GM23248 (cell line): ENCODE results near the gene CCDC187. TPM values are rescaled to one million over a fixed set of nuclear protein-coding genes. Genes with fewer than 3 reads are reported as not detected.

Experiments used
- DNase-seq: peaks from one replicate; pipeline ENCODE4 v3.0.0-alpha.2; 2015
- H2AFZ ChIP-seq: fragments of 200-600 bp; sonication (generic); 2 replicates; pipeline ENCODE4 v1.6.1; 2016; ENCODE audit warnings: antibody characterized with exemption
- H3F3A ChIP-seq: fragments of 200-600 bp; sonication (generic); 2 replicates; pipeline ENCODE4 v1.6.1; 2016; ENCODE audit warnings: mild to moderate bottlenecking, antibody characterized with exemption, mixed run types; ENCODE audit not compliant: insufficient read depth
- H3K27ac ChIP-seq: fragments of 200-600 bp; sonication (generic); 2 replicates; pipeline ENCODE4 v1.5.1; 2016; ENCODE audit warnings: mild to moderate bottlenecking
- H3K27me3 ChIP-seq: fragments of 200-600 bp; sonication (generic); replicated peaks from 2 replicates; pipeline ENCODE4 v1.6.1; 2016; ENCODE audit warnings: mild to moderate bottlenecking; ENCODE audit not compliant: insufficient read depth
- H3K36me3 ChIP-seq: fragments of 200-600 bp; sonication (generic); 2 replicates; pipeline ENCODE4 v1.6.1; 2016; ENCODE audit warnings: low read depth, mild to moderate bottlenecking
- H3K4me1 ChIP-seq: fragments of 200-600 bp; sonication (generic); 2 replicates; pipeline ENCODE4 v1.6.1; 2016; ENCODE audit warnings: mild to moderate bottlenecking; ENCODE audit not compliant: insufficient read depth
- H3K4me2 ChIP-seq: fragments of 200-600 bp; sonication (generic); one replicate; pipeline ENCODE4 v1.6.1; 2016; ENCODE audit warnings: mild to moderate bottlenecking; ENCODE audit not compliant: unreplicated experiment
- H3K4me3 ChIP-seq: fragments of 200-600 bp; sonication (generic); 2 replicates; pipeline ENCODE4 v1.5.1; 2016; ENCODE audit warnings: mild to moderate bottlenecking
- H3K79me2 ChIP-seq: fragments of 200-600 bp; sonication (generic); 2 replicates; pipeline ENCODE4 v1.6.1; 2016; ENCODE audit warnings: mild to moderate bottlenecking; ENCODE audit not compliant: insufficient read depth
- H3K9ac ChIP-seq: fragments of 200-600 bp; sonication (generic); 2 replicates; pipeline ENCODE4 v1.6.1; 2016; ENCODE audit warnings: mild to moderate bottlenecking
- H3K9me2 ChIP-seq: fragments of 200-600 bp; sonication (generic); 2 replicates; pipeline ENCODE4 v1.6.1; 2016; ENCODE audit warnings: mixed run types, mild to moderate bottlenecking, moderate library complexity; ENCODE audit not compliant: insufficient read depth
- H3K9me3 ChIP-seq: fragments of 200-600 bp; sonication (generic); one replicate; pipeline ENCODE4 v1.6.1; 2017; ENCODE audit warnings: low read depth
- H4K20me1 ChIP-seq: fragments of 200-600 bp; sonication (generic); 2 replicates; pipeline ENCODE4 v1.6.0; 2016; ENCODE audit not compliant: insufficient read depth
- EZH2 ChIP-seq: fragments of 200-600 bp; sonication (generic); IDR thresholded peaks from 2 replicates; pipeline ENCODE4 v1.6.1; 2018; ENCODE audit warnings: antibody characterized with exemption, mild to moderate bottlenecking; ENCODE audit not compliant: insufficient read depth, poor library complexity, severe bottlenecking
- EZH2phosphoT487 ChIP-seq: fragments of 200-600 bp; sonication (generic); IDR thresholded peaks from 2 replicates; pipeline ENCODE4 v1.6.1; 2018; ENCODE audit warnings: antibody characterized with exemption, moderate library complexity, mild to moderate bottlenecking, low read depth; ENCODE audit not compliant: insufficient read depth
- WGBS, 2 experiments: methylation state at CpG; one replicate each; pipeline ENCODE4 v1.1.6; 2015 to 2017; ENCODE audit warnings: low lambda C conversion rate in 2 of 2, low coverage in 1 of 2; ENCODE audit errors: missing lambda C conversion rate in 2 of 2; 5-methylcytosine and 5-hydroxymethylcytosine counted together
- in situ Hi-C: fragments of 300-500 bp; cut with MboI; formaldehyde crosslinking; loops from 2 replicates; pipeline ENCODE4 v1.15.0; 2020
- polyA plus RNA-seq: library from polyadenylated mRNA; unstranded; fragments of >200 nt; fragmentation: Nextera tagmentation; extraction: Ambion mirVana; gene quantifications from 2 replicates; pipeline ENCODE4 v1.2.1, GENCODE V29; 2016
- total RNA-seq: library from RNA; depleted of rRNA; stranded (reverse); fragments of >200 nt; shearing (Covaris generic); gene quantifications from 2 replicates; pipeline ENCODE4 v1.2.3, GENCODE V29; 2014

CCDC187 gene
- total and polyA plus RNA-seq, 2 experiments from 2014 or later: not detected

GRCh38 chr9:136316271-136316751 is 12.4 kb upstream of the CCDC187 start:
- WGBS, 2 experiments: 80 to 90% methylated on average over 20 to 23 of the region's 23 CpGs

GRCh38 chr9:136314944-136315343 is 11.1 kb upstream of the CCDC187 start:
- no peaks in the 10 kb centered on the region for H3K9me2 ChIP-seq
- H4K20me1 ChIP-seq: no peaks in the 10 kb centered on the region
- no peak overlapping the region for H3K27ac ChIP-seq
- no peaks in the 10 kb centered on the region for H3K27me3 ChIP-seq
- no peak for TF ChIP-seq EZH2phosphoT487
- no peak for TF ChIP-seq EZH2
- no peaks in the 10 kb centered on the region for H3K4me1 ChIP-seq
- no peak overlapping the region for H3K4me3 ChIP-seq
- no peaks in the 10 kb centered on the region for H3K79me2 ChIP-seq
- no peak overlapping the region for H3K9ac ChIP-seq
- in situ Hi-C loops: no loop called here
- WGBS, 2 experiments: 62 to 66% methylated on average over 4 of the region's 4 CpGs
- no peak overlapping the region for H2AFZ ChIP-seq
- no peak for DNase-seq
- no peaks in the 10 kb centered on the region for H3K36me3 ChIP-seq
- H3K4me2 ChIP-seq: no peak overlapping the region
- H3F3A ChIP-seq: no peaks in the 10 kb centered on the region
- no peaks in the 10 kb centered on the region for H3K9me3 ChIP-seq

More at GRCh38 chr9:136316271-136316751, 12.4 kb upstream of the CCDC187 start:
- Histone ChIP-seq H3K9me3 (no peaks in the 10 kb centered on the region), H3K4me3 (no peak overlapping the region), H3K9ac (no peak overlapping the region), H3K9me2 (no peaks in the 10 kb centered on the region), H3K4me2 (no peak overlapping the region), H3K27me3 (no peaks in the 10 kb centered on the region), H3K36me3 (no peaks in the 10 kb centered on the region), H3F3A (peaks cover 8% of the 10 kb centered on the region), H3K4me1 (no peaks in the 10 kb centered on the region), H2AFZ (no peak overlapping the region), H4K20me1 (no peaks in the 10 kb centered on the region), H3K79me2 (no peaks in the 10 kb centered on the region), H3K27ac (no peak overlapping the region)
- no peak for DNase-seq
- TF ChIP-seq EZH2: no peak
- TF ChIP-seq EZH2phosphoT487: no peak
- in situ Hi-C loops: no loop called here

GRCh38 chr9:136314056-136314416 is 10.1 kb upstream of the CCDC187 start:
- Histone ChIP-seq H3K27ac (no peak overlapping the region), H3F3A (no peaks in the 10 kb centered on the region), H3K9me2 (no peaks in the 10 kb centered on the region), H3K4me1 (no peaks in the 10 kb centered on the region), H2AFZ (no peak overlapping the region), H3K4me3 (no peak overlapping the region), H4K20me1 (no peaks in the 10 kb centered on the region), H3K9ac (no peak overlapping the region), H3K27me3 (no peaks in the 10 kb centered on the region), H3K79me2 (no peaks in the 10 kb centered on the region), H3K9me3 (no peaks in the 10 kb centered on the region), H3K4me2 (no peak overlapping the region), H3K36me3 (no peaks in the 10 kb centered on the region)
- WGBS, 2 experiments: 78 to 80% methylated on average over 3 of the region's 3 CpGs
- in situ Hi-C loops: no loop called here
- DNase-seq: no peak
- TF ChIP-seq EZH2phosphoT487 (no peak), EZH2 (no peak)

GRCh38 chr9:136313111-136314055 is 9.5 kb upstream of the CCDC187 start:
- no peak for DNase-seq
- Histone ChIP-seq H3K36me3 (no peaks in the 10 kb centered on the region), H3K27ac (no peak overlapping the region), H3K4me2 (no peak overlapping the region), H3K79me2 (no peaks in the 10 kb centered on the region), H3F3A (peaks cover 4% of the 10 kb centered on the region; the same call in 1 of the 2 replicates), H3K9me2 (no peaks in the 10 kb centered on the region), H3K27me3 (no peaks in the 10 kb centered on the region), H4K20me1 (no peaks in the 10 kb centered on the region), H2AFZ (no peak overlapping the region), H3K4me3 (no peak overlapping the region), H3K9ac (no peak overlapping the region), H3K9me3 (no peaks in the 10 kb centered on the region), H3K4me1 (no peaks in the 10 kb centered on the region)
- TF ChIP-seq EZH2phosphoT487: no peak
- no peak for TF ChIP-seq EZH2
- in situ Hi-C loops: no loop called here
- 79 to 83% methylated on average over 12 to 18 of the region's 18 CpGs for WGBS, 2 experiments
